ENCODE results near the gene RTN3.
A peak's percentile ranks its signal among the peaks of the same experiment; 100 is the strongest.
"Not testable (repeated sequence)": the region's sequence is repeated elsewhere in the genome, so short reads cannot be mapped to it uniquely, and the experiment has no call there.

The RTN3 gene, protein sequence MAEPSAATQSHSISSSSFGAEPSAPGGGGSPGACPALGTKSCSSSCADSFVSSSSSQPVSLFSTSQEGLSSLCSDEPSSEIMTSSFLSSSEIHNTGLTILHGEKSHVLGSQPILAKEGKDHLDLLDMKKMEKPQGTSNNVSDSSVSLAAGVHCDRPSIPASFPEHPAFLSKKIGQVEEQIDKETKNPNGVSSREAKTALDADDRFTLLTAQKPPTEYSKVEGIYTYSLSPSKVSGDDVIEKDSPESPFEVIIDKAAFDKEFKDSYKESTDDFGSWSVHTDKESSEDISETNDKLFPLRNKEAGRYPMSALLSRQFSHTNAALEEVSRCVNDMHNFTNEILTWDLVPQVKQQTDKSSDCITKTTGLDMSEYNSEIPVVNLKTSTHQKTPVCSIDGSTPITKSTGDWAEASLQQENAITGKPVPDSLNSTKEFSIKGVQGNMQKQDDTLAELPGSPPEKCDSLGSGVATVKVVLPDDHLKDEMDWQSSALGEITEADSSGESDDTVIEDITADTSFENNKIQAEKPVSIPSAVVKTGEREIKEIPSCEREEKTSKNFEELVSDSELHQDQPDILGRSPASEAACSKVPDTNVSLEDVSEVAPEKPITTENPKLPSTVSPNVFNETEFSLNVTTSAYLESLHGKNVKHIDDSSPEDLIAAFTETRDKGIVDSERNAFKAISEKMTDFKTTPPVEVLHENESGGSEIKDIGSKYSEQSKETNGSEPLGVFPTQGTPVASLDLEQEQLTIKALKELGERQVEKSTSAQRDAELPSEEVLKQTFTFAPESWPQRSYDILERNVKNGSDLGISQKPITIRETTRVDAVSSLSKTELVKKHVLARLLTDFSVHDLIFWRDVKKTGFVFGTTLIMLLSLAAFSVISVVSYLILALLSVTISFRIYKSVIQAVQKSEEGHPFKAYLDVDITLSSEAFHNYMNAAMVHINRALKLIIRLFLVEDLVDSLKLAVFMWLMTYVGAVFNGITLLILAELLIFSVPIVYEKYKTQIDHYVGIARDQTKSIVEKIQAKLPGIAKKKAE
- 33.5 to 57.3 (median 40.7) reads per million in 4 experiments for total RNA-seq

DNA sequence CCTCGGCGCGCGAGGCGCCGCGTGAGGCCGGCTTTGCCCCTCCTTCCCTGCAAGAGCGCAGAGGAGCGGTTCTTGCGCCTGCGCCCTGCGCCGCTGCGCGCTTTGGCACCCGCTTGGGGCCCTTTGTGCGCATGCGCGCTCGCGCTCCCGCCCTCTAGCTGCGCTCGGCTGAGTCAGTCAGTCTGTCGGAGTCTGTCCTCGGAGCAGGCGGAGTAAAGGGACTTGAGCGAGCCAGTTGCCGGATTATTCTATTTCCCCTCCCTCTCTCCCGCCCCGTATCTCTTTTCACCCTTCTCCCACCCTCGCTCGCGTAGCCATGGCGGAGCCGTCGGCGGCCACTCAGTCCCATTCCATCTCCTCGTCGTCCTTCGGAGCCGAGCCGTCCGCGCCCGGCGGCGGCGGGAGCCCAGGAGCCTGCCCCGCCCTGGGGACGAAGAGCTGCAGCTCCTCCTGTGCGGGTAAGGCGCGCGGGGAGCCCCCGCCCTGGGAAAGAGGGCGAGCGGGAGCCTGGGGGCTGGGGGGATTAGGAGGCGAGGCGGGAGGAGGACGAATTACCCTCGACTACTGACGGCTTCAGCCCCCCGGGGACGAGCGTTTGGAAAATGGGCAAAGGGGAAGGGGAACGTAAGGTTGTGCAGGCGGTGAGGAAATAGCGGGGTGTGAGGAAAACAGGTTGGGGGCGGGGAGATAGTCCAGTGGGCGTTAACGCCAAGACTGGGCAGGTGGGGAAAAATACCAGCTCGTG, at the start of gene RTN3:
RTN3 (plus strand) TSS at position 180 of the 745 bp plus-strand sequence; CDS start at position 317, 137 bp downstream.
- DNase-seq = peak; percentile 98

DNA sequence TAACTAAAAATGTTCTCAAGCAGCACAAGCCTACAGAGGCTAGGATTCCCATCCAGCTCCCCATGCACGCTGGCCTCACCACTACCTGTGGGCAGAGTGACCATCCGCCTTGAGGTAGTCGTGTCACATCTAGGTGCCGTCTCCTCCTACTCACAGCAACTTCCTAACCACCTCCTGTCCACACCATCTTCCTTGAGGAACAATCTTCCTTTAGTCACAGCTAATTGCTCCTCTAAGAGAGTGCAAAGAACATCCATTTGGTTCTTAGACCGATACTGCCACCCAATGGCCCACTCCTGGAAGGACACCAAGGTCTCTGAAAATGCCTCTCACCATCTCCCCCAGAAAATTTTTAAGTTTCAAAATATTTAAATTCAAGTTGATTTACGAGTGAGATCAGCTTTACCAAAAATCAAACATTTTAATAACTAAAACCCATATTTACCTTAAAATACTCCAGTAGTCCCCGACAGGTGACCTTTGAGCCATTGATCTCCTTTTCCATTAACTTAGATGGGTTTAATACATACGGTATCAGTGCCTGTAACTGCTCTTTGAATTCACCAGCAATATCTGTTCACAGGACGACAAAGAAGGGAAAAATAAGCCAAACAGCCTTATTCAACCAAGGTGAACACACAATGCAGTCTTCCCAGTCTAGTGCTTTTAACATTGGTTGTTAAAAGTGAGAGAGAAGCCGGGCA, 45.4 kb upstream of the RTN3 start:
- DNase-seq = peak; percentile 53

DNA sequence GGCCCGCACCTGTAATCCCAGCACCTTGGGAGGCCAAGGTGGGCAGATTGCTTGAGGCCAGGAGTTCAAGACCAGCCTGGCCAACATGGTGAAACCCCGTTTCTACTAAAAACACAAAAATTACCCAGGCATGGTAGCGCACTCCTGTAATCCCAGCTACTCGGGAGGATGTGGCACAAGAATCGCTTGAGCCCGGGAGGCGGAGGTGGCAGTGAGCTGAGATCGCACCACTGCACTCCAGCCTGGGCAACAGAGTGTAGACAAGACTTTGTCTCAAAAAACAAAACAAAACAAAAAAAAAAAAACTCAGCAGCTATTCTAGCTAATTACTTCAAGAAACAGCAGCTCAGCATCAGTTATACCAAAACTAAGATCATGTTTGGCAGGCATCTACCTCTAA, 42.9 kb upstream of the RTN3 start:
- not testable (repeated sequence) for DNase-seq

DNA sequence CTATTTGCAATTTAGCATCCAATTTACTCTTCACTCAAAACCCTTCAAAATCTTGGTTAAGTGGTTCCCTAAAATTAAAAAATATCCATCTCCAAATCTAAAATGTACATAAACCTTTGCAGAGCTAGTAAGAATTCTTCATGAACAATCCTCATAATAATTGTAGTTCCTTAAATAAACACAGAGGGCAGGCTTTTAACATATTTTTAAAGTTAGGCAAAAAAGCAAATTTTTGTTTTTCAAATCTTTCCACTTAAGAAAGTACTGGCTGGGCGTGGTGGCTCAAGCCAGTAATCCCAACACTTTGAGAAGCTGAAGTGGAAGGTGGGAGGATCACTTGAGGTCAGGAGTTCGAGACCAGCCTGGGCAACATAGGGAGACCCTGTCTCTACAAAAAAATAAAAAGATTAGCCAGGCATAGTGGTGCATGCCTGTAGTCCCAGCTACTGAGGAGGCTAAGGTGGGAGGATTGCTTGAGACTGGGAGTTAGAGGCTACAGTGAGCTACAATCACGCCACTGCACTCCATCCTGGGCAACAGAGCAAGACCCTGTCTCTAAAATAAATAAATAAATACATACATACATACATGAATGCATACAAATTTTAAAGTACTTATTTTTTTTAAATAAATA, 42.0 kb upstream of the RTN3 start:
- no peak for DNase-seq

DNA sequence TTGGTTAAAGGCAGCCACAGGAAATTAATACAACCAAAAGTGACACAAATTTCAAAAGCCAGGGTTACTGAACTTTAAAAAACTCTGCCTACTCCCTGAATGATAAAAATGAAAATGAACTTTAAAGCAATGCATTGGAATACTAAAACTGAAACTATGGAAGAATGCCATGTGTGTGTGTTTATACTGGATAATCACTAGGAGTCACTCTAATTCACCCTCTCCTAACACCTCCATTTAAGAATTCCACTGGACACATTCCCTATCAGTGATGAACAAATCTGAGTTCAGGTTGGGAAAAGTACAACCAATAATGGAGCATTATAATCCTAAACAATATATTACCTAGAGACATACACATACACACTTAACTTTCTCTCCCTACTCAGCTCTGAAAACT, 39.6 kb upstream of the RTN3 start:
- DNase-seq = no peak

DNA sequence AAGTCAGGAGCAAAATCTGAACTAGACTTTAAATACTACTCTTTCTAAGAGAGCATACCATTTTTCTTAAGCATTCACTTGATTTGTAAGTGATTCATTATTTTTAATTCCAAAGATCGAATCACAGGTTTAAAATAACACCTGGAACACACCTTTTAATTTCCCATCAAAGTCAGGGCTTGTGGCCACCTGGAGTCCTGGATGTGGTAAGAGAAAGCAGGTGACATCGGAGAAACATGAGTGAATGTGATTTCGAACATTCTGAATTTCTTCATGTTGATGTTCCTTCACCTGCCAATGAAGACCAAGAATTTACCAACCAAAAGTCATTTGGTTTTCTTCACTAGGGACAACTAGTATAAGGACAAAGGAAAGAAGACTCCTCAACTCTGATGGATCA, 38.1 kb upstream of the RTN3 start:
- no peak for DNase-seq

DNA sequence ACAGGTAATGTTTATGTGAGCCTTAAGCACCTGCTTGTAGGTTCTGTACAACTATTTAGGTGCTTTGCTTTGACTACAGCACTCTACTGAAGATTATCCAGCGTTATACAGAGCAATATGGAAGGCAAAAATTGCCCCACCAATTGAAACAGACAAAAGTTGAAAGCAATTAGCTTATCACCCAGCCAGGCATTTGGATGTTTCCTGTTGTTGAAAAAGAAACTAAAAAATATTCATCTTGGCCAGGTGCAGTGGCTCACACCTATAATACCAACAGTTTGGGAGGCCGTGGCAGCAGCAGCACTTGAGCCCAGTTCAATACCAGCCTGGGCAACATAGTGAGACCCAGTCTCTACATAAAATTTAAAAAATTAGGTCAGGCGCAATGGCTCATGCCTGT, 28.6 kb upstream of the RTN3 start:
- no peak for DNase-seq

DNA sequence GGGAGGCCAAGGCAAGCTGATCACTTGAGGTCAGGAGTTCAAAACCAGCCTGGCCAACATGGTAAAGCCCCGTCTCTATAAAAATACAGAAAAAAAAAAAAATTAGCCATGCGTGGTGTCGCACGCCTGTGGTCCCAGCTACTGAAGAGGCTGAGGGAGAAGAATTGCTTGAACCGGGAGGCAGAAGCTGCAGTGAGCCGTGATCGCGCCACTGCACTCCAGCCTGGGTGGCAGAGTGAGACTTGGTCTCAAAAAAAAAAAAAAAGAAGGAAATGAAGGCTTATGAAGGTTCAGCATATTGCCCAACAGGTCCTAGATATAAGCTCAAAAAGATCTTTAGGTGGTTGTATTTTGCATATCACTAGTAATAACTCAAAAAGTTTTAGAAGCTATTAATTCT, 20.3 kb upstream of the RTN3 start:
- no peak for DNase-seq

DNA sequence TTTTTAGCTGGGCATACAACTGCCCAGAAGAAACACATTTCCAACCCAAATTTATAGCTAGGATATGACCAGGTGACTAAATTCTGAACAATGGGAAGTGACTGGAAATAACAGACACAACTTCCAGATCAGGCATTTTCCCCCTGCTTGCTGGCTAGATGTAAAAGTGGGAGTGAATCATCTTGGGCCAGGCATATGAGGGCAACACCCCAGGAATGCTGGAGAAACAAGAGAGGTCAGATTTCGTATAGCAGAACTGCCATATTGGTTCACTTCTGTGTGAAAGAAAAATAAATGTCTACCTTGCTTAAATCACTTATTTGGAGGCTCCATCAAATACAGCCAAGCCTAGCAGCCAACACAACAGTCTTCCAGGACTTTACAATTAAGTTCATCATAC, 17.5 kb upstream of the RTN3 start:
- DNase-seq = no peak

DNA sequence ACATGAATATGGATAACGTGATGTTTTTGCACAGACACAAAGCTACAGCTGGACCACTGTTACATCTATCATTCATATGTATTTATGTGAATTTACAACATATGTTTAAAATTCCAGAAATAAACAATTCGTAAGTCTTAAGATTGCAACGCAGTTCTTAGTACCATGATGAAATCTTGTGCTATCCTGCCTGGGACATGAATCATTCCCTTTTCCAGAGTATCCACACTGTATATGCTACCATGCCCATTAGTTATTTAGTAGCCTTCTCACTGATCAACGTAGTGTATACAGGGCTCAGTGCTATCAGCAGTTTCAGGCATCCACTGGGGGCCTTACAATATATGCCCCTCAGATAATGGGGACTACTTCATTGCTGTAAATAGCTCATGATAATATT, 14.4 kb upstream of the RTN3 start:
- no peak for DNase-seq

DNA sequence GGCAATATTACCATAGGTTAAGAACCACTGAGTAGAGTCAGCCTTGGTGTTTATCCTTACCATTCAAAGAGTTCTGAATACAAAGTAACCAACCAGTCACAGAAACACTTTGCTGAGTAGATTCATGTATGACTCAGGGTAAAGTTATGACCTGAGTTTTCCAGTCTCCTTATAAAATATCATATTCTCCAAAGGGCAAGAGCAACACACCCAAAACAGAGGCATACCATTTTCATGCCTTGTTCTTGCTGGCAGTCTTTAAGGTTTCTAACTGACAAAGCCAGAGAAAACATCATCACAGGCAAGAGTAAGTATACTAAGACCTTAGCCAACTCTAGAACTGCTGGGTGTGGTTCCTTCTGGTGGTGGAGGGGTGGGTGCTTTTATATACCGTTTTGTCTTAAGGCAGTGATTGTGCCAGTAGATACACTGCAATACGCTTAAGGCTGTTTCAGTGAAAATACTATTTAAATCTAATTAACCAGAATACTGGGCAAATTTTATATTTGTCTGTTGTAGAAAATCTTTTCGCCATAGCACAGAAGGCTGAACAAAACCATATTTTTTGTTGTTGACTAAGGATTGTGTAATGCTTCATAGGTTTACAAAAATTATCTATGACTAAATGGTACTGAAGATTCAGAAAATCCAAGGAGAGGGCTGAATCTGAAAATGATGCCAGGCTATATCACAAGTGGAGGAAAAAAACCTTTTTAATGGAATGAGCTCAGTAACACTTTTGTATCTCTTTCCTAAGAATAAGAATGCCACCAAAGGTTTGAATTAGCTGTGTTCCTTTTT, 13.1 kb upstream of the RTN3 start:
- no peak for DNase-seq

DNA sequence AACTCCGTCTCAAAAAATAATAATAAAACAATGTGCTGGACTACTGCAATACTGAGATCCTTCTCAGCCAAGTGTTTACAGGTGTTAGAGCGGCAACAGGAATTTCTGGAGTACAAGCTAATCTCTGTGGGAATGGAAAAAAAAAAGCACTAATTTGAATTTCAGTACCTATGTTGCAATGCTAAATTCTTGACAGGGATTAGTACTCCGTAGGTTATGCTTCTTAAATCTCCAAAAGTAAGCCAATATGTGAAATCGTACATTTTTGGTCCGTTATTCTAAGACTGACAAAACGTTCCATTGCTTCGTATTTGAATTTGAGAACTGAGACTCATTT, 11.2 kb upstream of the RTN3 start:
- DNase-seq = no peak

DNA sequence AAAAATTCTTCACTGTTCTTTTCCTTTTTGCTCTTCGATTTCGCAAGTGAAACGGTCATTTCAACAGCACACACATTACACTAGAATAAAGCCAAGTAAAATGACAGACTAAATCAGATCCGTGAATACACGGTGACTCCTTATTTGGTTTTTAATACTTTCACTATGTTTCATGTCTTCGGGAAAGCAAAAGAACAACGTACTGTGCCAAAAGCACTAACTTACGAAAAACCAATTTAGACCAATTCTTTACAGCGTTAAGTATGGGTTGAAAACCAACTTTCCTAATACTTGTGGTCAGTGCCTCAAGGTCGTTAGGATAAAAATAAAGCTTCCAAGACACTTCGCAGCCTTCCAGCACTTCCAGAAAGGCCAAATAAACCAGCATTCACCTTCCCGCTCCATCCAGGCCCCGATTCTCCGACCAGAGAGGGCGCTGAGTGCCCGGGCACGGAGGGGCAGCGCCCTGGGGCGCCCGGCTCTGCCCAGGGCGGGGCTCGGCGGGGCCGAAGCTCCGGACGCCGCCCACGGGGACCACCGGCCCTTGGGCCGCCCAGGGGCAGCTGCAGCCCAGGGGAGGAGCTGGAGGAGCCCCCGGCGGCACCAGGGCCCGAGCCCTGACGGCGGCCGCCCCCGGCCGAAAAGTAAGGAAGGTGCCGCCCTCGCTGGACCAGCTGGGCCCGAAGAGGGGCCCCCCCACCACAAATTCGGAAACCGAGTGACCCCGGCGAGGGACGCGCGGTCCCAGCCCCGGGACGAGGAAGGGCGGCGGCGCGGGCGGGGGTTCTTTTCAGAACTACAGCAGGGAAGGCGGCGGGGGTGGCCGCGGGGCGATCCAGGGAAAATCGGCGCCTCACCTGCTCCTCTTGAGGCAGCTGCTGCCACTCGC, 10.6 kb upstream of the RTN3 start:
- peak; percentile 3 for DNase-seq

DNA sequence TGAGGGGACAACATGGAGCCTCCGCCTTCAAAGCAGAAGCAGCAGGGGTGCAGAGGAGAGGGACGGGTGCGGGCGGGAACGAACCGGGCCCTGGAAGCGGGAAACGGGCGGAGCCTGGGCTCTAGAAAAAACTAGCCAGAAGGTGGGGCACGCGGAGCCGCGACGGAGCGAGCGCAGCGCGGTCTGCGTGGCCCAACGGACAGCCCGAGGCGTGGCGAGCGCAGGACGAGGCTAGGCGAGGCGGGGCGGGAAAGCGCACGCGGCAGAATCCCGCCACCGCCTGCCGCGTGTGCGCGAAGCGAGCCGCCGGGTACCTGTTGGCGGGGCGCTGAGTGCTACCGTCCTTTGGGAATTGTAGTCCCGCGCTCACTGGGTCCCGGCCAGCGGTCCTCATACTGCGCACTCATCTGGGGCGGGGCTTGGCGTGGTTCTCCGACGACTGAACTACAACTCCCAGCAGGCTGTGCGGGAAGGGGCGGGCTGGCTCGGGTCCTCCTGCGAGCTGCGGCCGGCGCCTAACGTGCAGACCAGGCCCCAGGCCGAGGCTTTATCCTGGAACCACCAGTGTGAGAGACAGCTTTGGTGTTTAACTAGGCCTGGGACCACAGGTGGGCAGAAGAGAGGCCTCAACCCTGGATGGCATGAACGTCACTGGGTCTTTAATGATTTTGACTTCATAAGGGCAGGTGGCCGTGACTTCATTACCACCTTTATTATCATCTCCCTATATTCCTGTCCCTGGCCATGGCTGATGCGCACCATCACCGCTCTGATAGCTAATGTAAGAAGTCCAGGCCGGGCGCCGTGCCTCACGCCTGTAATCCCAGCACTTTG, 9.8 kb upstream of the RTN3 start, which contains the start of gene ATL3:
ATL3 (minus strand) TSS at position 55 of the 834 bp plus-strand sequence; CDS start at position 14, 41 bp downstream.
- DNase-seq = peak; percentile 89

DNA sequence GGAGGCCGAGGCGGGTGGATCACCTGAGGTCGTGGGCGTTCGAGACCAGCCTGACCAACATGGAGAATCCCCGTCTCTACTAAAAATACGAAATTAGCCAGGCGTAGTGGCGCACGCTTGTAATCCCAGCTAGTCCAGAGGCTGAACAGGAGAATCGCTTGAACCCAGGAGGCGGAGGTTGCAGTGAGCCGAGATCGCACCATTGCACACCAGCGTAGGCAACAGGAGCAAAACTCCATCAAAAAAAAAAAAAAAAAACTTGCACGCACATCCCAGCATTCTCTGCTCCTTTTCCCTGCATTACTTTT, 9.2 kb upstream of the RTN3 start:
- DNase-seq = no peak

DNA sequence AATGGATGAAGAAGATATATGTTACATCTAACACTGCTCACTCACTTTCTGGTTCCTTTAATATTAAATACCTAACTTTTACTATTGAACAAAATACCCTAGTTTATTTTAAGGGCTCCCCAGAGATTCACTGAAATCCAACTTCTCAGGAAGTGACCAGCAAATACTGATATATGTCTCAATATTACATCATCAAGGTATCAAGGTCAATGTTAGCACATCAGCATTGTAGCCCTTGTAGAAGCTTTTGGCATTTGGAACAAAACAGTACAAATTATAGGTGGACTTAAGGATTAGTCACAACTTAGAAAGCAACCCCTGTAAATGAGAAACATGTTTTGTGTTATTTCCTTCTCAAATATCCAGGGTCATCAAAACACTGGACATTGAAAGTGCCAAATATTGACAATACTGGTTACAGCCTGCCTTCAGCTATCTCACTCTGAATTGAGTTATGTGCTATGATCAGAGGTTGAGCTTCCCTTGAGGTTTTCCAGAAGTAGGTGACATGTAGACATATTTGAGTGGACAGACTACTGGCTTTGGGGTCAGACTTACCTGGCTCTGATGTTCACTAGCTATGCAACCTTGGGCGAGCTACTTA, 8.3 kb upstream of the RTN3 start:
- DNase-seq = no peak

DNA sequence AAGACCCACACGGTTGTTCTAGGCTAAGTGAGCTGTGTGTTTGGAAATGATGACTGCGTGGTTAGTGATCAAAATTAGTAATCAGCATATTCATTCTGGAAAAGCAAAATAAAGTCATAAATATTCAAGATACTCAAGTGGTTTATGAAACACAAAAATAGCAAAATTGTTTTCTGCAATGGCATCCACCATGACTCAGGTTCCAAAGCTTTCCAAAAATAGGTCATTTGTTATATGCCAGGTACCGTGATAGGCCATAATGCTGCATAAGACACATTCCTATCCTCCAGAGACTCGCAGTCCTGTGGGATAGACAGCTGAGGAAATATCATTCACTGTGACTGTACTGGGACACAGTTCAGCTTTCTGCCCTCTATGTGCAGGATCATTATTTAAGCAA, 7.7 kb upstream of the RTN3 start:
- DNase-seq = no peak

DNA sequence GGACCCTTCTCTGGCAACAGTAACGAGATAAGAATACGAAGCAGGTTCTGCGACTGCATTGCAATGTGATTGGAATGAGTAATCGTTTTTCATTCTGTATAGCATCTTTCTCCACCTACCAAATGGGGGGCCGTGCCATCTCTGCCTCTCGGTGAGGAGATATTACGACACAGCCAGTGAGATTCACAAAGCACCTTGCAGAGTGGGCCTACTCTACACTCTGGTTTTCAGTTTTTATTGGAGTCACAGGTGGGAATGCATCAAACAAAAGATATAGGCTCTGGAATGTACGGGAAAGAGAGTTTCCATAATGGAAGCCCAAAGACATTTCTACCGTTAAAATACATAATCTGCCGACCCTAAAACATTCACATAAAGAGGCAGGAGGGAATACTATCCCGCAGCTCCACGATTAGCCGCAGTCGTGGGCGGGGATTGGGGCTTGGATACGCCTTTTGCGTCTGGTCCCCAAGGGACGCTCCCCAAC, 423 bp upstream of the RTN3 start:
- DNase-seq = no peak

All from effector CD8-positive, alpha-beta T cell (primary cell).